GM12872 (cell line): ENCODE data around the gene MIPOL1.

Source experiments
- CTCF ChIP-seq: IDR thresholded peaks from 3 replicates; pipeline ENCODE4 v1.5.1; 2011; ENCODE audit warnings: low read depth, mild to moderate bottlenecking, low read length, moderate library complexity; ENCODE audit not compliant: insufficient read depth

Gene MIPOL1

GRCh38 chr14:37594238-37594970 lies 396.7 kb downstream of the MIPOL1 start:
- TF ChIP-seq CTCF, result peak; percentile 49

GRCh38 chr14:37594971-37595808 lies 397.5 kb downstream of the MIPOL1 start, which contains the start of the genes FOXA1 and TTC6:
TSS of gene FOXA1 (minus strand) at chr14:37595249. CDS start at chr14:37594972, 277 bp downstream.
TSS of gene TTC6 (plus strand) at chr14:37595629. CDS start at chr14:37622065, 26,436 bp downstream.
- no peak for TF ChIP-seq CTCF

GRCh38 chr14:37595809-37596621 lies 398.3 kb downstream of the MIPOL1 start:
- TF ChIP-seq CTCF, result no peak

GRCh38 chr14:37596790-37597472 lies 399.2 kb downstream of the MIPOL1 start:
- TF ChIP-seq CTCF, result no peak

GRCh38 chr14:37597538-37597913 lies 399.8 kb downstream of the MIPOL1 start:
- TF ChIP-seq CTCF, result no peak

GRCh38 chr14:37597914-37598746 lies 400.4 kb downstream of the MIPOL1 start:
- TF ChIP-seq CTCF, result no peak
